Measurements from ENCODE around the gene ZNF12.
"Not testable (repeated sequence)": the region's sequence is repeated elsewhere in the genome, so short reads cannot be mapped to it uniquely, and the experiment has no call there.

Gene ZNF12

GRCh38 chr7:6706666-6707407 lies at the start of gene ZNF12:
Gene ZNF12, minus strand, starts transcription at chr7:6706947. Its CDS starts 1,774 bp downstream, at chr7:6705173.
- peak; percentile 99 for DNase-seq (ENCODE audit: low spot score)

GRCh38 chr7:6753964-6754363 lies 47.2 kb upstream of the ZNF12 start, which contains the start of gene RSPH10B2:
Gene RSPH10B2, plus strand, starts transcription at chr7:6754103. Its CDS starts 3,575 bp downstream, at chr7:6757678.
- not testable (repeated sequence) for DNase-seq (ENCODE audit: low spot score)

- not testable (repeated sequence) for DNase-seq (ENCODE audit: low spot score)
These were observed 43.4 kb upstream of the ZNF12 start for GRCh38 chr7:6750173-6750572.

- not testable (repeated sequence) for DNase-seq (ENCODE audit: low spot score)
These were observed 42.6 kb upstream of the ZNF12 start for GRCh38 chr7:6749335-6749734.

GRCh38 chr7:6744410-6745100 lies 37.8 kb upstream of the ZNF12 start:
- not testable (repeated sequence) for DNase-seq (ENCODE audit: low spot score)

- DNase-seq (ENCODE audit: low spot score) = not testable (repeated sequence)
These were observed 31.7 kb upstream of the ZNF12 start for GRCh38 chr7:6738415-6738814.

- DNase-seq (ENCODE audit: low spot score) = peak; percentile 47
These were observed 23.5 kb upstream of the ZNF12 start for GRCh38 chr7:6730343-6730633.

GRCh38 chr7:6729492-6730342 lies 23.0 kb upstream of the ZNF12 start:
- DNase-seq (ENCODE audit: low spot score) = peak; percentile 95

GRCh38 chr7:6728893-6729491 lies 22.2 kb upstream of the ZNF12 start:
- not testable (repeated sequence) for DNase-seq (ENCODE audit: low spot score)

GRCh38 chr7:6727663-6728062 lies 20.9 kb upstream of the ZNF12 start:
- no peak for DNase-seq (ENCODE audit: low spot score)

- not testable (repeated sequence) for DNase-seq (ENCODE audit: low spot score)
These were observed 19.6 kb upstream of the ZNF12 start for GRCh38 chr7:6726341-6726740.

- DNase-seq (ENCODE audit: low spot score) = no peak
These were observed 18.3 kb upstream of the ZNF12 start for GRCh38 chr7:6725003-6725402.

- DNase-seq (ENCODE audit: low spot score) = not testable (repeated sequence)
These were observed 17.6 kb upstream of the ZNF12 start for GRCh38 chr7:6724351-6724750.

- DNase-seq (ENCODE audit: low spot score) = no peak
These were observed 11.4 kb upstream of the ZNF12 start for GRCh38 chr7:6718124-6718523.

- DNase-seq (ENCODE audit: low spot score) = not testable (repeated sequence)
These were observed 9.2 kb upstream of the ZNF12 start for GRCh38 chr7:6715898-6716297.

GRCh38 chr7:6714360-6714759 lies 7.6 kb upstream of the ZNF12 start:
- no peak for DNase-seq (ENCODE audit: low spot score)

GRCh38 chr7:6709808-6710207 lies 3.1 kb upstream of the ZNF12 start:
- DNase-seq (ENCODE audit: low spot score) = no peak

GRCh38 chr7:6708304-6708703 lies 1.6 kb upstream of the ZNF12 start:
- DNase-seq (ENCODE audit: low spot score) = no peak

- DNase-seq (ENCODE audit: low spot score) = peak; percentile 60
These were observed 635 bp downstream of the ZNF12 start for GRCh38 chr7:6705959-6706665.

GRCh38 chr7:6701860-6702259 lies 4.9 kb downstream of the ZNF12 start:
- DNase-seq (ENCODE audit: low spot score) = no peak

- no peak for DNase-seq (ENCODE audit: low spot score)
These were observed 6.0 kb downstream of the ZNF12 start for GRCh38 chr7:6700793-6701192.
